HG02642 (cell line): ENCODE results near the gene ITK.

Experiments
- ATAC-seq: cut with Tn5 transposase; IDR thresholded peaks from one replicate; pipeline ENCODE4 v1.9.1; 2021; ENCODE audit warnings: mild to moderate bottlenecking; ENCODE audit not compliant: unreplicated experiment, poor library complexity

The ITK gene

GRCh38 chr5:157294407-157295091 is 113.9 kb downstream of the ITK start:
- ATAC-seq, result no peak

DNA sequence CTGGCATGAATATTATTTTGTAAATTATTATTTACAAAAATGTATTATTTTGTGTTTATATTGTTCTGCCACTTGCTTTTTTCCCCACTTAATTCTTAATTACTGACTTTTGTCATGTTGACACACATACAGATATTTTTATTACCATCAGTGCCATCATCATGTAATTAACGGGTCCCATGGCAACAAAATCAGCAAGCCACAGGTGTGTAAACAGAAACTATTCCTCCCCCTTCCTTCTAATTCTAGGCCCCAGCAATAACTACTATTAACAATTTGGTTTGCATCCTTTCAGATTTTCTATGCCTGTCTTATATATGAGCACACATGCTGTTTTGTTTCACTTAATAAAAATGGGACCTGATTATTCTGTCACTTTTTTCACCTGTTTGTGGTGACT is 114.6 kb downstream of the ITK start:
- ATAC-seq, result no peak

DNA sequence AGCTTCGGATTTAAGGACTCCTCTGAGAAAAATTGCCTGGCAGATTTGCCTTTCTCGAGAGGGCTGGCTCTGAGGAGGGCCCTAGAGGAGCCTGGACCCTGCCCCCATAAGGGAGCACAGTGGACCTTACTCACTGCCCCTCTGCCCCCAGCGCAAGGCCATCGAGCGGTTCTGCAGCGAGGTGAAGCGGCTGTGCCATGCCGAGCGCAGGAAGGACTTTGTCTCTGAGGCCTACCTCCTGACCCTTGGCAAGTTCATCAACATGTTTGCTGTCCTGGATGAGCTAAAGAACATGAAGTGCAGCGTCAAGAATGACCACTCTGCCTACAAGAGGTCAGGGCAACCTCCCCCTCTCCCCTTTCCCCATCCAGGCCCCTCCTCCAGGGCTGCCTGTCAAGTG is 119.9 kb downstream of the ITK start:
- ATAC-seq, result no peak

DNA sequence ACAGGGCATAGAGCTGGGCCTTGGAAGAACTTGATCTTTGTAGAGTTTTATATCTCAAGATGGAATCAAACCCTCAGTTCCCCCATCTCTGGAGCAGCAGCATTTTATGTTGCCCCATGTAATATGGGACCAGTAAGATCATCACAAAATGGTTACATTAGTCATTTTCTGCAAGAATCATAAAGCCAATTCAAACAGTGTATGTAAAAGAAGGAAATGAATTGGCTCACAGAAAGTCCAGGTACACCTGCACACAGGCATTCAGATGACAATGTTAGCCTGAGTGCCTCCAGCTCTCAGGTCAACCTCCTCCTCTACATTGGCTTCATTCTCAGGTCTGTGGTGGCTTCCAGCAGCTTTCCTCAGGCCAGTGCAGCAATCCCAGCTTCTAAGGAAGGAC is 120.4 kb downstream of the ITK start:
- no peak for ATAC-seq

GRCh38 chr5:157303023-157303422 is 122.4 kb downstream of the ITK start:
- no peak for ATAC-seq

DNA sequence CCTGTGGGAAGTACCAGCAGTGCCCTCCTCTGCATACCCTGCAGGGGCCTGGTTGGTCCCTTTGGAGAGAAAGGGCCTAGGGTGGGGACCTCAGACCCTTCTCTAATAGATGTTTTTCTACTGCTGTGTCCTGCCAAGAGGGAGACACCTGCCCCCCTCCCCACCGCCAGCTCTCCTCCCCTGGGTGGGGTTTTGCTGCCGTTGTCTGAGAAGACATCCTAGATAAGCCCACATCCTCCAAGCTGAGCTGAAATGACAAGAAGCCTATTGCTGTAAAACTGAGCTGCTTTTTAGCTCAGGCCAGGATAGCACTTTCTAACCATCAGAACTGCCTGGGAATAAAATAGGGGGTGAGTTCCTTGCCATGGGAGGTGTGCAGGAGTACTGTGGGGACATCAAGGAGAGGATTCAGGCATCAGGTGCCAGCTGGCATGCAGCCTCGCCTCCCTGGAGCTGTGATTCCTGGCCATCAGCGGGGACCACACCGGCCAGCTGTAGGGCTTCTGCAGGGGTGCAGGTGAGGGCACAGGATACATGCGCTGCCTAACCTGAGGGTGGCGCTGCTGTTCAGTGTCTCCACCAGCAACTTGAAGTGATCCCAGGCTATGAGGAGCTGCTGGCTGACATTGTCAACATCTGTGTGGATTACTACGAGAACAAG is 123.2 kb downstream of the ITK start:
- no peak for ATAC-seq
